ENCODE measurements around the gene KLK12. TPM values are rescaled to one million over a fixed set of nuclear protein-coding genes. Genes with fewer than 3 reads are reported as not detected.

Gene KLK12
- not detected for total RNA-seq

GRCh38 chr19:51034704-51035103 lies at the start of gene KLK12:
Gene KLK12, minus strand, starts transcription at chr19:51035002. Its CDS starts 381 bp downstream, at chr19:51034621.
- intact Hi-C loops (cut with DNase I) = no loop called here
- no peak for TF ChIP-seq CTCF (IDR thresholded peaks at IDR 0.05)
- TF ChIP-seq POLR2A (IDR thresholded peaks at IDR 0.05) = no peak
- H3K27me3 ChIP-seq = no peaks in the 10 kb centered on the region
- H3K27ac ChIP-seq = no peak within 1 kb of the TSS
- no peak for ATAC-seq
- H3K4me3 ChIP-seq = no peak within 1 kb of the TSS
- no peaks in the 10 kb centered on the region for H3K36me3 ChIP-seq (replicated peaks in 1 of 2; ENCODE audit: insufficient read depth in 1 of 2, low read depth in 2 of 2)
- DNase-seq = peak in 1 of 4 donors; percentile 36
- H3K4me1 ChIP-seq = no peaks in the 10 kb centered on the region
- 33 to 40% methylated on average over 11 of the region's 11 CpGs for WGBS, 2 donors
- no peaks in the 10 kb centered on the region for H3K9me3 ChIP-seq

- H3K36me3 ChIP-seq (replicated peaks in 1 of 2; ENCODE audit: insufficient read depth in 1 of 2, low read depth in 2 of 2) = no peaks in the 10 kb centered on the region
- intact Hi-C loops (cut with DNase I) = no loop called here
- DNase-seq (no peak), ATAC-seq (no peak)
- H3K9me3 ChIP-seq = no peaks in the 10 kb centered on the region
- H3K27ac ChIP-seq = no peak overlapping the region
- WGBS, 2 donors = 82 to 83% methylated on average over 6 to 7 of the region's 7 CpGs
- no peaks in the 10 kb centered on the region for H3K27me3 ChIP-seq
- TF ChIP-seq CTCF (IDR thresholded peaks at IDR 0.05) (no peak), POLR2A (IDR thresholded peaks at IDR 0.05) (no peak)
- no peak overlapping the region for H3K4me3 ChIP-seq
- peaks cover 26% of the 10 kb centered on the region for H3K4me1 ChIP-seq
Observed at GRCh38 chr19:51084505-51084904, 49.7 kb upstream of the KLK12 start.

GRCh38 chr19:51083783-51084182 lies 49.0 kb upstream of the KLK12 start:
- Histone ChIP-seq H3K27me3 (no peaks in the 10 kb centered on the region), H3K36me3 (replicated peaks in 1 of 2; ENCODE audit: insufficient read depth in 1 of 2, low read depth in 2 of 2) (no peaks in the 10 kb centered on the region), H3K9me3 (no peaks in the 10 kb centered on the region), H3K4me3 (no peak overlapping the region), H3K4me1 (peaks cover 29% of the 10 kb centered on the region), H3K27ac (no peak overlapping the region)
- intact Hi-C loops (cut with DNase I) = no loop called here
- WGBS, 2 donors = 77 to 83% methylated on average over 14 of the region's 14 CpGs
- no peak for DNase-seq
- TF ChIP-seq POLR2A (IDR thresholded peaks at IDR 0.05) (no peak), CTCF (IDR thresholded peaks at IDR 0.05) (no peak)
- no peak for ATAC-seq

- H3K36me3 ChIP-seq (replicated peaks in 1 of 2; ENCODE audit: insufficient read depth in 1 of 2, low read depth in 2 of 2) = no peaks in the 10 kb centered on the region
- TF ChIP-seq POLR2A (IDR thresholded peaks at IDR 0.05) (no peak), CTCF (IDR thresholded peaks at IDR 0.05) (no peak)
- H3K27ac ChIP-seq = no peak overlapping the region
- H3K27me3 ChIP-seq = no peaks in the 10 kb centered on the region
- no peak for ATAC-seq
- intact Hi-C loops (cut with DNase I) = no loop called here
- peaks cover 29% of the 10 kb centered on the region for H3K4me1 ChIP-seq
- DNase-seq = no peak
- H3K4me3 ChIP-seq = no peak overlapping the region
- no peaks in the 10 kb centered on the region for H3K9me3 ChIP-seq
- 58 to 75% methylated on average over 4 of the region's 4 CpGs for WGBS, 2 donors
Observed at GRCh38 chr19:51083181-51083580, 48.4 kb upstream of the KLK12 start.

GRCh38 chr19:51082611-51083010 lies 47.8 kb upstream of the KLK12 start, which contains the start of gene KLK14:
Gene KLK14, minus strand, starts transcription at chr19:51082887. Its CDS starts 273 bp downstream, at chr19:51082614.
- no peak for ATAC-seq
- Histone ChIP-seq H3K4me1 (peaks cover 29% of the 10 kb centered on the region), H3K27ac (no peak within 1 kb of the TSS), H3K27me3 (no peaks in the 10 kb centered on the region), H3K4me3 (no peak within 1 kb of the TSS), H3K36me3 (replicated peaks in 1 of 2; ENCODE audit: insufficient read depth in 1 of 2, low read depth in 2 of 2) (no peaks in the 10 kb centered on the region), H3K9me3 (no peaks in the 10 kb centered on the region)
- no peak for DNase-seq
- WGBS, 2 donors = 43 to 74% methylated on average over 7 of the region's 7 CpGs
- no peak for TF ChIP-seq POLR2A (IDR thresholded peaks at IDR 0.05)
- TF ChIP-seq CTCF (IDR thresholded peaks at IDR 0.05) = no peak
- intact Hi-C loops (cut with DNase I) = no loop called here

Data from body of pancreas (tissue), 4 donors.